ENCODE results near the gene NCKAP5.

DNA sequence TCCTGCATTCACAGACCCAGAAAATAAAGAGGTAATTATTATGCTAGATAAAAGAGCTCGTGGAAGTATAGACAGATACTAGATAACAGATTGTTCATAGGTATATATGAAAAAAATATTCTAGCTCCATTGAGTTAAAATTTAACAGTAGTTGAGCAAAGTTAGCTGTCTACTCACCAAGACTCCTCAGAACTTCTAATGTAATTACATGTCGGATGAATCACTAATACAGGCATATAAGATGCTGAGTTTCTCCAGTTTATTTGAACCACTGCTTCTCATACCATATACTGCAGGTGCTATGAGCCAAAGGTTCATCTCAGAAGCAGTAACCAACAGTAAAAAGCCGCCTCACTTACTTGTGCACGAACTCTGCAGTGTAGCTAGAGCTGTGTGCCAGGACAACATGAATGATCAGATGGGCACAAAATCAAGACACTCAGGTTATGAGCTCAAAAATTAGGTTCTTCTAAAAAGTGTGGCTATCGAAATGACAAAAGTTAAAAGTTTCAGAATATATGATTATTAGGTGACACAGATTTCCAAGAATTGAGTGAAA lies 373.4 kb downstream of the NCKAP5 start:
- TF ChIP-seq CTCF (IDR thresholded peaks at IDR 0.05) (no peak), POLR2A (IDR thresholded peaks at IDR 0.05) (no peak)
